GM12878 (cell line): ENCODE results near the gene ENSA. TPM values are rescaled to one million over a fixed set of nuclear protein-coding genes. Genes with fewer than 3 reads are reported as not detected.

Source experiments
- ATAC-seq: fragments of 200-7000 bp; cut with Tn5 transposase; 3 replicates; pipeline ENCODE4 v1.9.1; 2020; ENCODE audit warnings: mild to moderate bottlenecking, moderate library complexity
- BruUV-seq: library from RNA; stranded (reverse); fragments of 400-500 nt; replicated peaks from 2 replicates; lab custom pipeline; 2021; lab: Mats Ljungman, UMichigan
- CTCF ChIA-PET: fragments of 300-600 bp; sonication (Branson Sonifier 250); formaldehyde crosslinking; extraction: SDS; loops from one replicate; lab custom pipeline; 2021; ENCODE audit warnings: inconsistent platforms; lab: Yijun Ruan, JAX
- POLR2A ChIA-PET: fragments of 350-600 bp; formaldehyde crosslinking; extraction: SDS; loops from one replicate; lab custom pipeline; 2021; ENCODE audit warnings: inconsistent platforms; lab: Charles Lee
- RAD21 ChIA-PET: fragments of 300-600 bp; sonication (Branson Sonifier 250); formaldehyde crosslinking; loops from one replicate; lab custom pipeline; 2023; ENCODE audit warnings: antibody characterized with exemption; ENCODE audit not compliant: unreplicated experiment; lab: Charles Lee
- SMC1A ChIA-PET: fragments of 300-600 bp; sonication (Branson Sonifier 250); formaldehyde crosslinking; loops from one replicate; lab custom pipeline; 2023; ENCODE audit not compliant: unreplicated experiment, uncharacterized antibody; lab: Charles Lee
- DNase-seq: peaks from one replicate; pipeline ENCODE4 v3.0.0-alpha.2; 2011; ENCODE audit warnings: low read depth, low spot score
- FAIRE-seq: peaks from 3 replicates; lab custom pipeline; 2011; peaks lifted over from hg19 to GRCh38; lab: Jason Lieb, UNC
- H2AFZ ChIP-seq: 2 replicates; pipeline ENCODE4 v1.6.0; 2011; ENCODE audit warnings: low read depth, low read length, control low read depth; ENCODE audit not compliant: control insufficient read depth
- H3K27ac ChIP-seq: 2 replicates; pipeline ENCODE4 v1.5.1; 2011; ENCODE audit warnings: control low read depth; ENCODE audit not compliant: control insufficient read depth, insufficient read depth
- H3K27me3 ChIP-seq, 2 experiments: replicated peaks in 1 of 2; 2 replicates each; pipeline versions ENCODE4 v1.6.0 to v1.6.1; 2011; ENCODE audit warnings: low read length in 1 of 2; ENCODE audit not compliant: control insufficient read depth in 2 of 2, insufficient read depth in 2 of 2
- H3K36me3 ChIP-seq, 2 experiments: 2 replicates each; pipeline ENCODE4 v1.5.1; 2011; ENCODE audit warnings: low read length in 1 of 2; ENCODE audit not compliant: control insufficient read depth in 2 of 2, insufficient read depth in 2 of 2
- H3K4me1 ChIP-seq: 2 replicates; pipeline ENCODE4 v1.6.1; 2011; ENCODE audit warnings: mild to moderate bottlenecking, low read length, moderate library complexity, mixed read lengths; ENCODE audit not compliant: control insufficient read depth, insufficient read depth
- H3K4me2 ChIP-seq: 2 replicates; pipeline ENCODE4 v1.6.0; 2011; ENCODE audit warnings: control low read depth; ENCODE audit not compliant: control insufficient read depth, insufficient read depth
- H3K4me3 ChIP-seq: fragments of 200-600 bp; sonication (generic); 2 replicates; pipeline ENCODE4 v1.5.1; 2016
- H3K79me2 ChIP-seq: 2 replicates; pipeline ENCODE4 v1.6.0; 2011; ENCODE audit warnings: low read length; ENCODE audit not compliant: control insufficient read depth, insufficient read depth
- H3K9ac ChIP-seq: 2 replicates; pipeline ENCODE4 v1.8.0; 2011; ENCODE audit warnings: low read length, control low read depth, mixed read lengths; ENCODE audit not compliant: control insufficient read depth, insufficient read depth
- H3K9me3 ChIP-seq: replicated peaks from 3 replicates; pipeline ENCODE4 v1.5.1; 2011; ENCODE audit warnings: mild to moderate bottlenecking, low read length; ENCODE audit not compliant: control insufficient read depth, insufficient read depth
- H4K20me1 ChIP-seq: 2 replicates; pipeline ENCODE4 v1.6.0; 2011; ENCODE audit not compliant: control insufficient read depth, insufficient read depth
- CEBPB ChIP-seq, 2 experiments: fragments of 150-350 bp in 1 of 2; IDR thresholded peaks; 2 replicates each; pipeline ENCODE4 v1.6.1; 2012 to 2014; ENCODE audit warnings: low read depth in 2 of 2, low read length in 2 of 2, borderline replicate concordance in 1 of 2, inconsistent platforms in 1 of 2
- EP300 ChIP-seq, 2 experiments: fragments of 150-350 bp in 1 of 2; IDR thresholded peaks; 2 replicates each; pipeline ENCODE4 v1.6.1; 2011 to 2012; ENCODE audit warnings: low read depth in 2 of 2, low read length in 2 of 2, borderline replicate concordance in 1 of 2, improper control_type of control experiment in 1 of 2, inconsistent platforms in 1 of 2; ENCODE audit not compliant: control insufficient read depth in 1 of 2
- ESRRA ChIP-seq: IDR thresholded peaks from 2 replicates; pipeline ENCODE4 v1.6.1; 2012; ENCODE audit warnings: mild to moderate bottlenecking, low read length, improper control_type of control experiment
- FOXM1 ChIP-seq: IDR thresholded peaks from 2 replicates; pipeline ENCODE4 v1.6.1; 2012; ENCODE audit warnings: low read depth, mild to moderate bottlenecking, inconsistent platforms, low read length, moderate library complexity
- GABPA ChIP-seq: IDR thresholded peaks from 2 replicates; pipeline ENCODE4 v1.6.1; 2014; ENCODE audit warnings: antibody characterized with exemption, low read depth, mild to moderate bottlenecking, inconsistent platforms
- KLF5 ChIP-seq: fragments of 450-650 bp; IDR thresholded peaks from 2 replicates; pipeline ENCODE4 v1.6.1; 2014; ENCODE audit warnings: mild to moderate bottlenecking; ENCODE audit not compliant: partially characterized antibody
- LARP7 ChIP-seq: fragments of 450-650 bp; IDR thresholded peaks from 2 replicates; pipeline ENCODE4 v1.6.1; 2017; ENCODE audit warnings: mild to moderate bottlenecking
- MEF2A ChIP-seq: IDR thresholded peaks from 2 replicates; pipeline ENCODE4 v1.6.1; 2011; ENCODE audit warnings: low read depth, mild to moderate bottlenecking, low read length, moderate library complexity; ENCODE audit not compliant: insufficient read depth
- MYC ChIP-seq: IDR thresholded peaks from 2 replicates; pipeline ENCODE4 v1.6.1; 2011; ENCODE audit warnings: mild to moderate bottlenecking, low read length, moderate library complexity, inconsistent platforms; ENCODE audit not compliant: insufficient read depth, insufficient replicate concordance, insufficient read length, severe bottlenecking
- NBN ChIP-seq: fragments of 450-650 bp; IDR thresholded peaks from 2 replicates; pipeline ENCODE4 v1.6.1; 2016
- RBBP5 ChIP-seq: fragments of 200-600 bp; sonication (generic); conservative IDR thresholded peaks from 2 replicates; pipeline ENCODE4 v1.6.1; 2016
- SIX5 ChIP-seq: IDR thresholded peaks from 2 replicates; pipeline ENCODE4 v1.6.1; 2011; ENCODE audit warnings: mild to moderate bottlenecking, low read depth, low read length, moderate library complexity; ENCODE audit not compliant: severe bottlenecking
- STAT1 ChIP-seq: fragments of 450-650 bp; conservative IDR thresholded peaks from 2 replicates; pipeline ENCODE4 v1.6.1; 2014; ENCODE audit warnings: antibody characterized with exemption, mild to moderate bottlenecking
- SUZ12 ChIP-seq: fragments of 200-600 bp; sonication (generic); IDR thresholded peaks from one replicate; pipeline ENCODE4 v1.6.1; 2018; ENCODE audit warnings: antibody characterized with exemption, mild to moderate bottlenecking; ENCODE audit not compliant: unreplicated experiment
- TAF1 ChIP-seq: IDR thresholded peaks from 2 replicates; pipeline ENCODE4 v1.6.1; 2011; ENCODE audit warnings: mild to moderate bottlenecking, low read depth, low read length, borderline replicate concordance
- WGBS: methylation state at CpG from one replicate; pipeline ENCODE4 v1.1.6; 2016; ENCODE audit warnings: low lambda C conversion rate; ENCODE audit not compliant: insufficient replicate concordance, insufficient coverage; ENCODE audit errors: missing lambda C conversion rate; 5-methylcytosine and 5-hydroxymethylcytosine counted together
- in situ Hi-C: fragments of 300-500 bp; cut with MboI; formaldehyde crosslinking; loops from 9 replicates; pipeline ENCODE4 v1.14.3; 2018; ENCODE audit warnings: mixed read lengths
- intact Hi-C: fragments of 100-400 bp; cut with micrococcal nuclease; formaldehyde crosslinking; loops from one replicate; pipeline ENCODE4 v1.14.2; 2022; ENCODE audit not compliant: unreplicated experiment
- polyA plus RNA-seq, 11 experiments: library from polyadenylated mRNA; depleted of rRNA in 4 of 11; unstranded in 6 of 11; stranded (reverse) in 5 of 11; fragments of >200 nt; fragmentation: Nextera tagmentation in 4 of 11; fragmentation: Illumina TruSeq in 1 of 11; extraction: Ambion mirVana in 4 of 11; extraction: Trizol in 1 of 11; gene quantifications; 1 replicate in 1 of 11; 2 replicates in 10 of 11; pipeline versions ENCODE4 v1.2.1 to v1.2.3, GENCODE V29; 2011 to 2016; ENCODE audit warnings: inconsistent platforms in 2 of 11, missing spikeins in 2 of 11, low read depth in 1 of 11
- total RNA-seq, 4 experiments: library from RNA; depleted of rRNA in 3 of 4; stranded (reverse); fragments of >200 nt in 3 of 4; fragmentation: Illumina TruSeq in 1 of 4; extraction: Trizol in 1 of 4; gene quantifications; 2 replicates each; pipeline versions ENCODE4 v1.2.1 to v1.2.3, GENCODE V29; 2013 to 2021
- TF ChIP-seq, protein P1 (sequence below): fragments of 450-650 bp; conservative IDR thresholded peaks from 2 replicates; pipeline ENCODE4 v1.6.1; 2017; ENCODE audit warnings: mild to moderate bottlenecking, moderate library complexity
- TF ChIP-seq, protein P2 (sequence below): IDR thresholded peaks from 2 replicates; pipeline ENCODE4 v1.6.1; 2012; ENCODE audit warnings: low read depth, low read length, improper control_type of control experiment
- TF ChIP-seq, protein P3 (sequence below): fragments of 450-650 bp; formaldehyde crosslinking; IDR thresholded peaks from 2 replicates; pipeline ENCODE4 v1.4.0; 2022; ENCODE audit warnings: mild to moderate bottlenecking, moderate library complexity

ENSA gene
- total and polyA plus RNA-seq, 10 of the 15 experiments (the other 5 are each of a cell fraction or from before 2014, with no cell fraction given) = 56.1 to 605 (median 143) TPM

DNA sequence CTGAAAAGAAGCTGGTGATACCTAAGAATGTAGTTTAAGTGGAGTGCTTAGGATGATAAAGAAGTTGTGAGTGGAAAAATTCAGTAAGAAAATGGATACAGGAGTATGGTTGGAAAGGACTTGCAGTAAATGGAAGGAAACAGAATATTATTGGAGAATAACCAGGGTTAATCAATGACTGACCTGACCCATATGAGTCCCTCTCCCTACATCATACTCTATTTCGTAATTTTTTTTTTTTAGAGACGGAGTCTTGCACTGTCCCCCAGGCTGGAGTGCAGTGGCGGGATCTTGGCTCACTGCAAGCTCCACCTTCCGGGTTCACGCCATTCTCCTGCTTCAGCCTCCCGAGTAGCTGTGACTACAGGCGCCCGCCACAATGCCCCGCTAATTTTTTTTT is 33.4 kb upstream of the ENSA start:
- FAIRE-seq (no peak), DNase-seq (no peak), ATAC-seq (no peak)
- Histone ChIP-seq H3K27me3 (no peaks in the 10 kb centered on the region), H3K4me2 (no peak overlapping the region), H3K79me2 (no peaks in the 10 kb centered on the region), H2AFZ (no peak overlapping the region), H3K9me3 (no peaks in the 10 kb centered on the region), H3K36me3 (peaks cover 0 to 4% of the 10 kb centered on the region in 2 experiments; a peak in 1 of 4 replicates), H3K4me1 (no peaks in the 10 kb centered on the region), H3K4me3 (no peak overlapping the region), H3K27ac (no peak overlapping the region), H3K9ac (no peak overlapping the region), H4K20me1 (no peaks in the 10 kb centered on the region)
- ChIA-PET POLR2A (no interaction called here), RAD21 (interaction anchor here (1.2 kb wide), 1 partner anchor 100 kb away, joined by 3 read pairs; no protein-coding TSS in a partner anchor), SMC1A (no interaction called here), CTCF (interaction anchor here (0.6 to 2.8 kb wide), 3 partner anchors 8 to 21 kb away, joined by 3 to 8 read pairs (median 3); no protein-coding TSS in a partner anchor)
- intact Hi-C loops = no loop called here
- WGBS = 97% methylated on average over 8 of the region's 9 CpGs
- no TSS peak for BruUV-seq
- in situ Hi-C loops = no loop called here
- TF ChIP-seq, protein P1, sequence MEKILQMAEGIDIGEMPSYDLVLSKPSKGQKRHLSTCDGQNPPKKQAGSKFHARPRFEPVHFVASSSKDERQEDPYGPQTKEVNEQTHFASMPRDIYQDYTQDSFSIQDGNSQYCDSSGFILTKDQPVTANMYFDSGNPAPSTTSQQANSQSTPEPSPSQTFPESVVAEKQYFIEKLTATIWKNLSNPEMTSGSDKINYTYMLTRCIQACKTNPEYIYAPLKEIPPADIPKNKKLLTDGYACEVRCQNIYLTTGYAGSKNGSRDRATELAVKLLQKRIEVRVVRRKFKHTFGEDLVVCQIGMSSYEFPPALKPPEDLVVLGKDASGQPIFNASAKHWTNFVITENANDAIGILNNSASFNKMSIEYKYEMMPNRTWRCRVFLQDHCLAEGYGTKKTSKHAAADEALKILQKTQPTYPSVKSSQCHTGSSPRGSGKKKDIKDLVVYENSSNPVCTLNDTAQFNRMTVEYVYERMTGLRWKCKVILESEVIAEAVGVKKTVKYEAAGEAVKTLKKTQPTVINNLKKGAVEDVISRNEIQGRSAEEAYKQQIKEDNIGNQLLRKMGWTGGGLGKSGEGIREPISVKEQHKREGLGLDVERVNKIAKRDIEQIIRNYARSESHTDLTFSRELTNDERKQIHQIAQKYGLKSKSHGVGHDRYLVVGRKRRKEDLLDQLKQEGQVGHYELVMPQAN = no peak
- TF ChIP-seq CEBPB (IDR thresholded peaks at IDR 0.05; ENCODE audit: borderline replicate concordance in 1 of 2, low read depth in 2 of 2, low read length in 2 of 2) (no peak), TAF1 (no peak), SUZ12 (no peak), ESRRA (no peak), FOXM1 (no peak), STAT1 (no peak), SIX5 (no peak), RBBP5 (no peak), GABPA (no peak), KLF5 (no peak), NBN (no peak), MEF2A (no peak), MYC (no peak), LARP7 (no peak), EP300 (IDR thresholded peaks at IDR 0.05; ENCODE audit: borderline replicate concordance in 1 of 2, control insufficient read depth in 1 of 2, low read depth in 2 of 2, low read length in 2 of 2) (no peak)
- TF ChIP-seq, protein P2, sequence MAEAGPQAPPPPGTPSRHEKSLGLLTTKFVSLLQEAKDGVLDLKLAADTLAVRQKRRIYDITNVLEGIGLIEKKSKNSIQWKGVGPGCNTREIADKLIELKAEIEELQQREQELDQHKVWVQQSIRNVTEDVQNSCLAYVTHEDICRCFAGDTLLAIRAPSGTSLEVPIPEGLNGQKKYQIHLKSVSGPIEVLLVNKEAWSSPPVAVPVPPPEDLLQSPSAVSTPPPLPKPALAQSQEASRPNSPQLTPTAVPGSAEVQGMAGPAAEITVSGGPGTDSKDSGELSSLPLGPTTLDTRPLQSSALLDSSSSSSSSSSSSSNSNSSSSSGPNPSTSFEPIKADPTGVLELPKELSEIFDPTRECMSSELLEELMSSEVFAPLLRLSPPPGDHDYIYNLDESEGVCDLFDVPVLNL = no peak
- TF ChIP-seq, protein P3, sequence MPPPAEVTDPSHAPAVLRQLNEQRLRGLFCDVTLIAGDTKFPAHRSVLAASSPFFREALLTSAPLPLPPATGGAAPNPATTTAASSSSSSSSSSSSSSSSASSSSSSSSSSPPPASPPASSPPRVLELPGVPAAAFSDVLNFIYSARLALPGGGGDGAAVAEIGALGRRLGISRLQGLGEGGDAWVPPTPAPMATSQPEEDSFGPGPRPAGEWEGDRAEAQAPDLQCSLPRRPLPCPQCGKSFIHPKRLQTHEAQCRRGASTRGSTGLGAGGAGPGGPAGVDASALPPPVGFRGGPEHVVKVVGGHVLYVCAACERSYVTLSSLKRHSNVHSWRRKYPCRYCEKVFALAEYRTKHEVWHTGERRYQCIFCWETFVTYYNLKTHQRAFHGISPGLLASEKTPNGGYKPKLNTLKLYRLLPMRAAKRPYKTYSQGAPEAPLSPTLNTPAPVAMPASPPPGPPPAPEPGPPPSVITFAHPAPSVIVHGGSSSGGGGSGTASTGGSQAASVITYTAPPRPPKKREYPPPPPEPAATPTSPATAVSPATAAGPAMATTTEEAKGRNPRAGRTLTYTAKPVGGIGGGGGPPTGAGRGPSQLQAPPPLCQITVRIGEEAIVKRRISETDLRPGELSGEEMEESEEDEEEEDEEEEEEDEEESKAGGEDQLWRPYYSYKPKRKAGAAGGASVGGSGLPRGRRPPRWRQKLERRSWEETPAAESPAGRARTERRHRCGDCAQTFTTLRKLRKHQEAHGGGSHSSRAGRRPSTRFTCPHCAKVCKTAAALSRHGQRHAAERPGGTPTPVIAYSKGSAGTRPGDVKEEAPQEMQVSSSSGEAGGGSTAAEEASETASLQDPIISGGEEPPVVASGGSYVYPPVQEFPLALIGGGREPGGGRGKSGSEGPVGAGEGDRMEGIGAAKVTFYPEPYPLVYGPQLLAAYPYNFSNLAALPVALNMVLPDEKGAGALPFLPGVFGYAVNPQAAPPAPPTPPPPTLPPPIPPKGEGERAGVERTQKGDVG = no peak
